GM21390 (cell line): ENCODE measurements around the gene ZBTB7A.
"Not testable (repeated sequence)": the region's sequence is repeated elsewhere in the genome, so short reads cannot be mapped to it uniquely, and the experiment has no call there.

ENCODE experiments used
- ATAC-seq: cut with Tn5 transposase; IDR thresholded peaks from one replicate; pipeline ENCODE4 v1.9.1; 2021; ENCODE audit not compliant: unreplicated experiment

ZBTB7A gene

GRCh38 chr19:4018775-4019504 lies 47.8 kb downstream of the ZBTB7A start:
- ATAC-seq = no peak

GRCh38 chr19:4018140-4018613 lies 48.5 kb downstream of the ZBTB7A start:
- no peak for ATAC-seq

- ATAC-seq = no peak
Measured at GRCh38 chr19:4016903-4017638, 49.6 kb downstream of the ZBTB7A start.

- no peak for ATAC-seq
Measured at GRCh38 chr19:4016486-4016885, 50.2 kb downstream of the ZBTB7A start.

- no peak for ATAC-seq
Measured at GRCh38 chr19:4015705-4016402, 50.8 kb downstream of the ZBTB7A start.

GRCh38 chr19:4014541-4015491 lies 51.9 kb downstream of the ZBTB7A start:
- ATAC-seq = no peak

GRCh38 chr19:4013886-4014540 lies 52.7 kb downstream of the ZBTB7A start:
- ATAC-seq = no peak

- ATAC-seq = no peak
Measured at GRCh38 chr19:4012975-4013634, 53.6 kb downstream of the ZBTB7A start.

GRCh38 chr19:4012092-4012974 lies 54.4 kb downstream of the ZBTB7A start:
- no peak for ATAC-seq

- not testable (repeated sequence) for ATAC-seq
Measured at GRCh38 chr19:4011430-4011829, 55.3 kb downstream of the ZBTB7A start.

GRCh38 chr19:4010808-4011110 lies 55.9 kb downstream of the ZBTB7A start:
- ATAC-seq = no peak

GRCh38 chr19:4009990-4010807 lies 56.5 kb downstream of the ZBTB7A start:
- ATAC-seq = no peak

GRCh38 chr19:4007836-4008539 lies 58.7 kb downstream of the ZBTB7A start:
- peak; percentile 6 for ATAC-seq

GRCh38 chr19:4007021-4007835 lies 59.5 kb downstream of the ZBTB7A start, which contains the start of gene PIAS4:
Gene PIAS4 (plus strand): TSS chr19:4007736. CDS start chr19:4007761, 25 bp downstream.
- ATAC-seq = peak; percentile 75

- ATAC-seq = not testable (repeated sequence)
Measured at GRCh38 chr19:4005436-4005835, 61.3 kb downstream of the ZBTB7A start.

GRCh38 chr19:4000798-4001197 lies 65.9 kb downstream of the ZBTB7A start:
- ATAC-seq = not testable (repeated sequence)
